PC-9 (cell line): Measurements from ENCODE around the gene MICAL2.

Experiments
- CTCF ChIP-seq: fragments of 200-600 bp; sonication (generic); conservative IDR thresholded peaks from 2 replicates; pipeline ENCODE4 v1.6.1; 2017; ENCODE audit warnings: mixed run types, antibody characterized with exemption, mild to moderate bottlenecking, moderate library complexity
- EZH2 ChIP-seq: fragments of 200-600 bp; sonication (generic); IDR thresholded peaks from 2 replicates; pipeline ENCODE4 v1.8.0; 2017; ENCODE audit warnings: antibody characterized with exemption, low read depth

- TF ChIP-seq CTCF (no peak), EZH2 (no peak)
Observed at GRCh38 chr11:12108875-12109453, 1.4 kb upstream of the MICAL2 start.
